Measurements from ENCODE around the gene ENTPD5.
"Not testable (repeated sequence)": the region's sequence is repeated elsewhere in the genome, so short reads cannot be mapped to it uniquely, and the experiment has no call there.

ENTPD5 gene

GRCh38 chr14:73937012-73937411, 82.1 kb downstream of the ENTPD5 start:
- no peak for DNase-seq

- no peak for DNase-seq
Measured at GRCh38 chr14:73936548-73936947, 82.5 kb downstream of the ENTPD5 start.

DNA sequence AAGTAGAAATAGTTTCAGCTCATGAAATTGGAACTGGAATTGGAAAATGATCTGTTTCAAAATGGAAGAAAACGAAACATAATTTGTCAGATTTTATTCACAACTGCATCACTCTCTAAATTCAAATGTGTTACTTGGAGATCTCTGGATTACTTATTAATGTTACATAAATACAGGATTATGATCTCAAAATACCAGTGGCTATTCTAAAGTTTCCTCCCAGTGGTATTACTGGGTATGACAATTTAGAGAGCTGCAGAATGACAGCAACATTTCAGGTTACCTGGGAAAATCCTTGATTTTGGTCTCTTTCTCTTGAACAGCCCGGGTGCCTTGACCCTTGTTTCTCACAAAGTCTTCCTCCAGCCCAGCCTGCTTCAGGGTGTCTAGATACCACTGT, 83.4 kb downstream of the ENTPD5 start:
- no peak for DNase-seq

GRCh38 chr14:73924337-73924736, 94.8 kb downstream of the ENTPD5 start:
- DNase-seq, result no peak

- DNase-seq, result not testable (repeated sequence)
Measured at GRCh38 chr14:73919457-73919856, 99.6 kb downstream of the ENTPD5 start.

DNA sequence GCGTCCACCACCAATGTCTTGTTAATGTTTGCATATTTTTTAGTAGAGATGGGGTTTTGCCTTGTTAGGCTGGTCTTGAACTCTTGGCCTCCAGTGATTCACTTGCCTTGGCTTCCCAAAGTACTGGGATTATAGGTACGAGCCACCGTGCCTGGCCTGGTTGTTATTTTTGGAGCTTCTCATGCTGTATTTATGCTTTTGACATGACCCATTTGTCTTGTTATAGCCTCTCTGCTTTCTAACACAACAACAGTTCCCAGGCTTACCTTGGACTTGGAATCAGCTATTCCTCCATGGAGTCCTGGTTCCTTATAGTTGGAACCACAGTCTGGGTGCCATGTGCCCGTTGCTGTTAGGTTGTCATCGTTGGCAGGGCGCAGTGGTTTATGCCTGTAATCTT, 102.8 kb downstream of the ENTPD5 start:
- DNase-seq, result no peak

- DNase-seq, result no peak
Measured at GRCh38 chr14:73913256-73913655, 105.8 kb downstream of the ENTPD5 start.

DNA sequence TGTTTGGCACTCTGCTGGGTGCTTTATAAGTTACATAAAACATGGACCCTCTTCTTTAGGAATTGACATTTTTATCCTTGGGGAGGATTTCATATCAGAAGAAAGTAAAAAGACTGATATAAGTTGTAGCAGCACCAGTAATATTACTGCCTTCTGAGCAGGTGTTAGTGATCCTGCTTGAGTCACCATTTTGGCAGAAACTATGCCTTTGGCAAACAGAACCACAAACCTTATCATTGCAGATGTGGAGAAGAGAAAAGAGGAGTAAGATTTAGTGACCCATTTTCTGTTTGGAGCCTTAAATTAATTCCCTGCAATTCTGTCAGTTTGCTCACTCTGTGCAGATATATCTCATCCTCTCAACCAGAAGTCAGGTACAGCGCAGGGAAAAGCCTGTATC, 109.4 kb downstream of the ENTPD5 start:
- no peak for DNase-seq
